Activated B cell treated with CpG ODN at 0.5 μM for 24 hours (primary cell): ENCODE measurements around the gene LILRB2. TPM values are rescaled to one million over a fixed set of nuclear protein-coding genes. Genes with fewer than 3 reads are reported as not detected.
"Not testable (repeated sequence)": the region's sequence is repeated elsewhere in the genome, so short reads cannot be mapped to it uniquely, and the experiment has no call there.

Experiments
- ATAC-seq: fragments of 200-7000 bp; cut with Tn5 transposase; one replicate; pipeline ENCODE4 v1.10.0; 2021; ENCODE audit warnings: low read depth, mild to moderate bottlenecking, moderate library complexity
- CTCF ChIA-PET: fragments of 350-600 bp; sonication (Branson Sonifier 250); formaldehyde crosslinking; loops from one replicate; lab custom pipeline; 2021; ENCODE audit warnings: antibody characterized with exemption; lab: Charles Lee
- POLR2A ChIA-PET: fragments of 350-600 bp; sonication (Branson Sonifier 250); formaldehyde crosslinking; loops from one replicate; lab custom pipeline; 2021; ENCODE audit warnings: antibody characterized with exemption; lab: Charles Lee
- DNase-seq: peaks from one replicate; pipeline ENCODE4 v3.0.0; 2022
- H3K27ac Mint-ChIP-seq: one replicate; pipeline ENCODE4 v1.8.0; 2020; ENCODE audit warnings: mixed read lengths
- H3K27me3 Mint-ChIP-seq: one replicate; pipeline ENCODE4 v1.8.0; 2021; ENCODE audit warnings: mixed read lengths
- H3K36me3 Mint-ChIP-seq: one replicate; pipeline ENCODE4 v1.8.0; 2021; ENCODE audit warnings: low read depth, mixed read lengths
- H3K4me1 Mint-ChIP-seq: one replicate; pipeline ENCODE4 v1.8.0; 2021; ENCODE audit warnings: mixed read lengths
- H3K4me3 Mint-ChIP-seq: one replicate; pipeline ENCODE4 v1.8.0; 2020; ENCODE audit warnings: mild to moderate bottlenecking, mixed read lengths
- H3K9me3 Mint-ChIP-seq: one replicate; pipeline ENCODE4 v1.8.0; 2020; ENCODE audit warnings: mixed read lengths
- CTCF ChIP-seq: fragments of 200-600 bp; IDR thresholded peaks from one replicate; pipeline ENCODE4 v1.8.0; 2022; ENCODE audit warnings: antibody characterized with exemption, mild to moderate bottlenecking
- intact Hi-C: fragments of 100-400 bp; cut with micrococcal nuclease; formaldehyde crosslinking; loops from one replicate; pipeline ENCODE4 v1.15.1; 2024
- total RNA-seq: library from RNA; stranded (reverse); gene quantifications from 2 replicates; pipeline ENCODE4 v1.2.3, GENCODE V29; 2022

LILRB2 gene
- total RNA-seq, 1 donor from 2014 or later: 7.9 TPM

GRCh38 chr19:54242234-54242633 lies 38.7 kb downstream of the LILRB2 start:
- H3K9me3 Mint-ChIP-seq, DNase-seq, CTCF ChIA-PET, intact Hi-C loops, ATAC-seq, H3K27ac Mint-ChIP-seq, H3K4me1 Mint-ChIP-seq, POLR2A ChIA-PET, H3K4me3 Mint-ChIP-seq, H3K36me3 Mint-ChIP-seq: not testable (repeated sequence)
- peaks cover 17% of the 10 kb centered on the region for H3K27me3 Mint-ChIP-seq

- DNase-seq, H3K27ac Mint-ChIP-seq, POLR2A ChIA-PET, ATAC-seq, H3K4me3 Mint-ChIP-seq, H3K9me3 Mint-ChIP-seq, H3K4me1 Mint-ChIP-seq, H3K36me3 Mint-ChIP-seq, CTCF ChIA-PET, intact Hi-C loops: not testable (repeated sequence)
- peaks cover 14% of the 10 kb centered on the region for H3K27me3 Mint-ChIP-seq
Measured at GRCh38 chr19:54240372-54241336, 40.3 kb downstream of the LILRB2 start.

- H3K9me3 Mint-ChIP-seq, H3K4me1 Mint-ChIP-seq, H3K27ac Mint-ChIP-seq: not testable (repeated sequence)
Measured at GRCh38 chr19:54239491-54240371, 41.2 kb downstream of the LILRB2 start.

GRCh38 chr19:54233941-54234340 lies 47.0 kb downstream of the LILRB2 start:
- ChIA-PET CTCF (interaction anchor here (1.0 to 1.7 kb wide), 2 partner anchors 157 to 196 kb away, joined by 3 to 7 read pairs; no protein-coding TSS in a partner anchor), POLR2A (no interaction called here)
- intact Hi-C loops: loop anchor here (10.0 kb wide), 1 partner anchor 1039 kb away; the partner anchor contains the start of gene ZNF665
- Mint-ChIP-seq H3K4me3 (no peak overlapping the region), H3K27me3 (peaks cover 44% of the 10 kb centered on the region), H3K4me1 (peaks cover 6% of the 10 kb centered on the region), H3K9me3 (no peaks in the 10 kb centered on the region), H3K36me3 (no peaks in the 10 kb centered on the region), H3K27ac (no peak overlapping the region)
- ATAC-seq (no peak), DNase-seq (no peak)
- no peak for TF ChIP-seq CTCF

More at GRCh38 chr19:54239491-54240371, 41.2 kb downstream of the LILRB2 start:
- DNase-seq, ATAC-seq, H3K4me3 Mint-ChIP-seq, CTCF ChIA-PET, H3K36me3 Mint-ChIP-seq: not testable (repeated sequence)
- H3K27me3 Mint-ChIP-seq: peaks cover 15% of the 10 kb centered on the region
- POLR2A ChIA-PET: interaction anchor here (0.6 kb wide), 1 partner anchor 711 kb away, joined by 4 read pairs; no protein-coding TSS in a partner anchor
- intact Hi-C loops: loop anchor here (10.0 kb wide), 1 partner anchor 1045 kb away; the partner anchor contains the start of gene ZNF665

- Mint-ChIP-seq H3K9me3 (no peaks in the 10 kb centered on the region), H3K27ac (no peak overlapping the region), H3K27me3 (peaks cover 44% of the 10 kb centered on the region), H3K4me1 (peaks cover 6% of the 10 kb centered on the region), H3K4me3 (no peak overlapping the region), H3K36me3 (no peaks in the 10 kb centered on the region)
- TF ChIP-seq CTCF: no peak
- intact Hi-C loops: loop anchor here (1.0 to 10.0 kb wide), 5 partner anchors 42 to 1037 kb away; partner anchors contain the start of genes MBOAT7 and ZNF665
- peak; percentile 73 for DNase-seq
- peak; percentile 96 for ATAC-seq
- CTCF ChIA-PET: interaction anchor here (0.7 to 1.3 kb wide), 6 partner anchors 23 to 64 kb away, joined by 3 to 5 read pairs (median 3); partner anchors contain the start of gene TMC4
- POLR2A ChIA-PET: interaction anchor here (0.5 kb wide), 1 partner anchor 25 kb away, joined by 3 read pairs; no protein-coding TSS in a partner anchor
Measured at GRCh38 chr19:54231077-54231931, 49.6 kb downstream of the LILRB2 start.
